GM19397 (cell line): ENCODE results near the gene MEIOB.
A peak's percentile ranks its signal among the peaks of the same experiment; 100 is the strongest.

Experiments
- ATAC-seq: cut with Tn5 transposase; IDR thresholded peaks from one replicate; pipeline ENCODE4 v1.9.1; 2021; ENCODE audit warnings: mild to moderate bottlenecking, moderate library complexity; ENCODE audit not compliant: unreplicated experiment

MEIOB gene

GRCh38 chr16:1832838-1833454, 39.0 kb downstream of the MEIOB start:
- no peak for ATAC-seq

GRCh38 chr16:1831186-1832075, 40.5 kb downstream of the MEIOB start:
- ATAC-seq = no peak

- ATAC-seq = no peak
Measured at GRCh38 chr16:1830213-1830612, 41.8 kb downstream of the MEIOB start.

- no peak for ATAC-seq
Measured at GRCh38 chr16:1828645-1829410, 43.1 kb downstream of the MEIOB start.

GRCh38 chr16:1826691-1827573, 45.0 kb downstream of the MEIOB start, which contains the start of the genes FAHD1 and HAGH:
FAHD1 (plus strand) TSS chr16:1827206; CDS start chr16:1827239, 33 bp downstream.
HAGH (minus strand) TSS chr16:1826825; CDS start chr16:1826787, 38 bp downstream.
- peak; percentile 83 for ATAC-seq

GRCh38 chr16:1825864-1826690, 45.9 kb downstream of the MEIOB start:
- ATAC-seq = peak; percentile 52

- ATAC-seq = no peak
Measured at GRCh38 chr16:1825381-1825863, 46.5 kb downstream of the MEIOB start.

GRCh38 chr16:1823821-1824220, 48.1 kb downstream of the MEIOB start:
- ATAC-seq = no peak

- ATAC-seq = no peak
Measured at GRCh38 chr16:1822801-1823200, 49.2 kb downstream of the MEIOB start.

- ATAC-seq = no peak
Measured at GRCh38 chr16:1821861-1822611, 49.9 kb downstream of the MEIOB start.

- ATAC-seq = no peak
Measured at GRCh38 chr16:1820946-1821290, 51.0 kb downstream of the MEIOB start.

- no peak for ATAC-seq
Measured at GRCh38 chr16:1820096-1820945, 51.6 kb downstream of the MEIOB start.

GRCh38 chr16:1819611-1820010, 52.4 kb downstream of the MEIOB start:
- ATAC-seq = no peak

- ATAC-seq = no peak
Measured at GRCh38 chr16:1818873-1819525, 53.0 kb downstream of the MEIOB start.

- no peak for ATAC-seq
Measured at GRCh38 chr16:1818204-1818872, 53.6 kb downstream of the MEIOB start.

- no peak for ATAC-seq
Measured at GRCh38 chr16:1817716-1818115, 54.2 kb downstream of the MEIOB start.

- no peak for ATAC-seq
Measured at GRCh38 chr16:1817276-1817589, 54.7 kb downstream of the MEIOB start.
